Liver (tissue), 9 donors: Measurements from ENCODE around the gene MAT2B. TPM values are rescaled to one million over a fixed set of nuclear protein-coding genes. Genes with fewer than 3 reads are reported as not detected.

ENCODE experiments used
- DNase-seq: peaks from one replicate; pipeline ENCODE4 v3.0.0-alpha.2; 2017; ENCODE audit warnings: low spot score
- H3K27ac ChIP-seq, 2 donors: one replicate each; pipeline ENCODE4 v1.7.0; 2013; ENCODE audit warnings: inconsistent platforms in 2 of 2, low read length in 2 of 2, control low read depth in 1 of 2, low read depth in 1 of 2, mild to moderate bottlenecking in 1 of 2
- H3K27me3 ChIP-seq, 4 donors: one replicate each; pipeline versions ENCODE4 v1.6.1 to v1.7.0; 2013; ENCODE audit warnings: low read length in 3 of 4, inconsistent platforms in 1 of 4, mild to moderate bottlenecking in 1 of 4, moderate library complexity in 1 of 4; ENCODE audit not compliant: control insufficient read depth in 4 of 4, insufficient read depth in 4 of 4
- H3K36me3 ChIP-seq, 4 donors: one replicate each; pipeline versions ENCODE4 v1.6.1 to v1.7.0; 2013; ENCODE audit warnings: low read length in 3 of 4, mild to moderate bottlenecking in 3 of 4, low read depth in 1 of 4, moderate library complexity in 1 of 4; ENCODE audit not compliant: control insufficient read depth in 4 of 4, insufficient read depth in 3 of 4
- H3K4me1 ChIP-seq, 4 donors: one replicate each; pipeline versions ENCODE4 v1.6.1 to v1.7.0; 2013; ENCODE audit warnings: low read length in 3 of 4, mild to moderate bottlenecking in 3 of 4, moderate library complexity in 1 of 4; ENCODE audit not compliant: control insufficient read depth in 4 of 4, insufficient read depth in 4 of 4
- H3K4me3 ChIP-seq, 3 donors: one replicate each; pipeline versions ENCODE4 v1.6.1 to v1.7.0; 2013; ENCODE audit warnings: low read length in 3 of 3, control low read depth in 1 of 3, low read depth in 1 of 3, mild to moderate bottlenecking in 1 of 3
- H3K9ac ChIP-seq, 2 donors: one replicate each; pipeline ENCODE4 v1.7.0; 2013; ENCODE audit warnings: low read length in 2 of 2, mild to moderate bottlenecking in 2 of 2, moderate library complexity in 2 of 2, control low read depth in 1 of 2, low read depth in 1 of 2
- H3K9me3 ChIP-seq, 4 donors: one replicate each; pipeline versions ENCODE4 v1.6.1 to v1.7.0; 2013; ENCODE audit warnings: low read length in 3 of 4; ENCODE audit not compliant: control insufficient read depth in 4 of 4
- ATF3 ChIP-seq: IDR thresholded peaks from 2 replicates; pipeline ENCODE4 v1.6.1; 2016; ENCODE audit warnings: antibody characterized with exemption
- CTCF ChIP-seq: fragments of 150-350 bp; IDR thresholded peaks from 2 replicates; pipeline ENCODE4 v1.5.1; 2017; ENCODE audit warnings: improper control_type of control experiment, low read depth, low read length; ENCODE audit not compliant: missing input control
- FOXA2 ChIP-seq: IDR thresholded peaks from 2 replicates; pipeline ENCODE4 v1.6.1; 2016; ENCODE audit warnings: antibody characterized with exemption
- GABPA ChIP-seq, 2 donors: IDR thresholded peaks in 1 of 2; conservative IDR thresholded peaks in 1 of 2; 2 replicates each; pipeline ENCODE4 v1.6.1; 2016; ENCODE audit warnings: antibody characterized with exemption in 2 of 2, mild to moderate bottlenecking in 1 of 2, moderate library complexity in 1 of 2
- HNF4G ChIP-seq: IDR thresholded peaks from 2 replicates; pipeline ENCODE4 v1.6.1; 2016; ENCODE audit warnings: antibody characterized with exemption
- JUND ChIP-seq, 2 donors: IDR thresholded peaks; 2 replicates each; pipeline ENCODE4 v1.6.1; 2016; ENCODE audit warnings: antibody characterized with exemption in 2 of 2
- NR2F2 ChIP-seq: IDR thresholded peaks from 2 replicates; pipeline ENCODE4 v1.6.1; 2016; ENCODE audit warnings: antibody characterized with exemption
- REST ChIP-seq: IDR thresholded peaks from 2 replicates; pipeline ENCODE4 v1.6.1; 2016; ENCODE audit warnings: antibody characterized with exemption, mild to moderate bottlenecking
- RXRA ChIP-seq, 2 donors: IDR thresholded peaks; 2 replicates each; pipeline ENCODE4 v1.6.1; 2017 to 2018; ENCODE audit warnings: antibody characterized with exemption in 2 of 2, mild to moderate bottlenecking in 1 of 2
- SP1 ChIP-seq: IDR thresholded peaks from 2 replicates; pipeline ENCODE4 v1.6.1; 2018; ENCODE audit warnings: antibody characterized with exemption, mild to moderate bottlenecking
- TAF1 ChIP-seq: conservative IDR thresholded peaks from 2 replicates; pipeline ENCODE4 v1.6.1; 2016; ENCODE audit warnings: antibody characterized with exemption, mild to moderate bottlenecking
- YY1 ChIP-seq: IDR thresholded peaks from 2 replicates; pipeline ENCODE4 v1.6.1; 2016; ENCODE audit warnings: antibody characterized with exemption, mild to moderate bottlenecking
- WGBS: extraction: QIAGEN DNeasy Blood & Tissue Kit; methylation state at CpG from one replicate; pipeline ENCODE4 v1.1.7; 2013; 5-methylcytosine and 5-hydroxymethylcytosine counted together
- polyA plus RNA-seq, 2 donors: library from polyadenylated mRNA; stranded (reverse) in 1 of 2; unstranded in 1 of 2; fragments of 200-250 nt in 1 of 2; fragments of >200 nt in 1 of 2; fragmentation: Nextera tagmentation in 1 of 2; extraction: Ambion mirVana in 1 of 2; gene quantifications; one replicate each; pipeline versions ENCODE4 v1.2.1 to v1.2.3, GENCODE V29; 2013 to 2015
- total RNA-seq, 2 donors: library from RNA; depleted of rRNA; stranded (reverse); fragments of >200 nt; gene quantifications; one replicate each; pipeline ENCODE4 v1.2.3, GENCODE V29; 2014
- TF ChIP-seq, protein P1 (sequence below): IDR thresholded peaks from 2 replicates; pipeline ENCODE4 v1.6.1; 2016; ENCODE audit warnings: antibody characterized with exemption
- donor health status: healthy.
- donor health status: healthy.
- donor health status: healthy.
- donor health status: healthy.
- donor health status: healthy.

The MAT2B gene
- total and polyA plus RNA-seq, 4 donors, result 21.3 to 41.3 (median 25.0) TPM

- 74% methylated on average over 5 of the region's 5 CpGs for WGBS
- no peak for DNase-seq
- H3K9me3 ChIP-seq, result no peaks in the 10 kb centered on the region
- TF ChIP-seq YY1 (no peak), HNF4G (no peak), ATF3 (no peak), TAF1 (no peak), JUND (IDR thresholded peaks at IDR 0.05) (no peak), GABPA (IDR thresholded peaks at IDR 0.05 in 1 of 2, conservative IDR thresholded peaks at IDR 0.05 in 1 of 2) (no peak)
- TF ChIP-seq, protein P1, sequence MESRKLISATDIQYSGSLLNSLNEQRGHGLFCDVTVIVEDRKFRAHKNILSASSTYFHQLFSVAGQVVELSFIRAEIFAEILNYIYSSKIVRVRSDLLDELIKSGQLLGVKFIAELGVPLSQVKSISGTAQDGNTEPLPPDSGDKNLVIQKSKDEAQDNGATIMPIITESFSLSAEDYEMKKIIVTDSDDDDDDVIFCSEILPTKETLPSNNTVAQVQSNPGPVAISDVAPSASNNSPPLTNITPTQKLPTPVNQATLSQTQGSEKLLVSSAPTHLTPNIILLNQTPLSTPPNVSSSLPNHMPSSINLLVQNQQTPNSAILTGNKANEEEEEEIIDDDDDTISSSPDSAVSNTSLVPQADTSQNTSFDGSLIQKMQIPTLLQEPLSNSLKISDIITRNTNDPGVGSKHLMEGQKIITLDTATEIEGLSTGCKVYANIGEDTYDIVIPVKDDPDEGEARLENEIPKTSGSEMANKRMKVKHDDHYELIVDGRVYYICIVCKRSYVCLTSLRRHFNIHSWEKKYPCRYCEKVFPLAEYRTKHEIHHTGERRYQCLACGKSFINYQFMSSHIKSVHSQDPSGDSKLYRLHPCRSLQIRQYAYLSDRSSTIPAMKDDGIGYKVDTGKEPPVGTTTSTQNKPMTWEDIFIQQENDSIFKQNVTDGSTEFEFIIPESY, result no peak
- peaks cover 0 to 3% (median 0%) of the 10 kb centered on the region in 4 donors for H3K27me3 ChIP-seq
- no peaks in the 10 kb centered on the region for H3K36me3 ChIP-seq
- H3K4me3 ChIP-seq, result no peak overlapping the region
- no peak overlapping the region for H3K27ac ChIP-seq
- no peaks in the 10 kb centered on the region for H3K4me1 ChIP-seq
- no peak overlapping the region for H3K9ac ChIP-seq
These were observed 43.2 kb downstream of the MAT2B start for GRCh38 chr5:163548649-163549048.

DNA sequence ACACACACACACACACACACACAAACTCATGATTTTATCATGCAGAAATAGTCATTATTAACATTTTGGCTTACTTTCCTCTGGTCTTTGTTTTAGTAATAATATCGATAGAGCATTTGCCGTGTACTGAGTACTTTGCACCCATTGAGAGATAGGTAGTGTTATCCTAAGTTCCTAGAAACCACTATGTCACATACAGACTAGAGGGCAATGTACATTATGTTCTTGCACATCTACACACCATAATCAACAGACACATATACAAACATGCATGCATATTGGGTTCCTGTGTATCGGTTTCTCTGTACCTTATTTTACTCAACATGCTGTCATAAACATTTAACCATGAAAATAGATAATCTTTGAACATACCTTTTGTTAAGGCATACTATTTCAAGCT is 45.7 kb downstream of the MAT2B start:
- Histone ChIP-seq H3K27ac (no peak overlapping the region), H3K36me3 (no peaks in the 10 kb centered on the region), H3K4me1 (no peaks in the 10 kb centered on the region), H3K9me3 (no peaks in the 10 kb centered on the region), H3K27me3 (peaks cover 0 to 3% (median 0%) of the 10 kb centered on the region in 4 donors), H3K9ac (no peak overlapping the region), H3K4me3 (no peak overlapping the region)
- DNase-seq, result no peak
- 85% methylated on average over 3 of the region's 3 CpGs for WGBS
- TF ChIP-seq ATF3 (no peak), JUND (IDR thresholded peaks at IDR 0.05) (no peak), HNF4G (no peak), TAF1 (no peak), RXRA (IDR thresholded peaks at IDR 0.05) (no peak), CTCF (no peak), FOXA2 (no peak), YY1 (no peak)

DNA sequence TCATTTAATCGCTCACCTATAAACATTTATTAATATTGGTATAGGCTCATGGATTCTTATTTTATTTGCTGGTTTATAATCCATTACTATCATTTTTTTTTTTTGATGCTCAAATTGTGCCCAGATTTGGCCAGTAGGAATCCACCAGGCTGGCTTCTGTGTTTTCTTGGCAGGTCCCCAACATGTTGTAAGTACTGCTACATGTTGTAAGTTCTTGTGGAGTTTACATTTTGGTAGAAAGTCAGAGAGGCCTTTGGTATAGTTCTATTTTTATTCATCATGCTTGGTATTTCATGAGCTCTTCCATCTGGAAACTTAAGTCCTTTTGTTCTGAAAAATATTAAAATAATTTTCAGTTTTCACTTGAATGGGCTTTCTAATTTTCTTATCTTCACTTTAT is 47.1 kb downstream of the MAT2B start:
- Histone ChIP-seq H3K36me3 (no peaks in the 10 kb centered on the region), H3K9ac (no peak overlapping the region), H3K27me3 (peaks cover 0 to 3% (median 0%) of the 10 kb centered on the region in 4 donors), H3K4me3 (no peak overlapping the region), H3K4me1 (no peaks in the 10 kb centered on the region), H3K27ac (no peak overlapping the region), H3K9me3 (no peaks in the 10 kb centered on the region)
- TF ChIP-seq SP1 (no peak), NR2F2 (no peak), CTCF (no peak), HNF4G (no peak), REST (no peak)
- TF ChIP-seq, protein P1, result no peak
- no peak for DNase-seq
- 97% methylated on average over 1 of the region's 1 CpG for whole genome bisulfite sequencing
